Measurements from ENCODE around the gene VPS26B. TPM values are rescaled to one million over a fixed set of nuclear protein-coding genes. Genes with fewer than 3 reads are reported as not detected.
A peak's percentile ranks its signal among the peaks of the same experiment; 100 is the strongest.
"Not testable (repeated sequence)": the region's sequence is repeated elsewhere in the genome, so short reads cannot be mapped to it uniquely, and the experiment has no call there.

Gene VPS26B
- total RNA-seq (10 to 100 TPM; 12.2 to 21.8 (median 18.5) TPM), polyA plus RNA-seq (10 to 100 TPM; 14.0 to 34.8 (median 22.7) TPM)
- long read RNA-seq, donor 1, transcript VPS26B-201 (6 exons, 3,691 nt), result major isoform, 19 of 25 reads
- long read RNA-seq, donor 1, partial matches to known transcripts, result 6 of 25 reads
- long read RNA-seq, donor 1, other reads (novel, unspliced or antisense), result 0 of 25 reads
- long read RNA-seq, donor 2, transcript VPS26B-201 (6 exons, 3,691 nt), result major isoform, 104 of 127 reads
- long read RNA-seq, donor 2, partial matches to known transcripts, result 0 of 127 reads
- long read RNA-seq, donor 2, other reads (novel, unspliced or antisense), result 22 of 127 reads

GRCh38 chr11:134223836-134224709, at the start of gene VPS26B, which contains the start of gene NCAPD3:
Gene VPS26B (plus strand): TSS chr11:134224671. CDS start chr11:134225123, 452 bp downstream.
Gene NCAPD3 (minus strand): TSS chr11:134223967. CDS start chr11:134223926, 41 bp downstream.
- Histone ChIP-seq H3K9me3 (no peaks in the 10 kb centered on the region), H3K4me1 (peaks cover 24% of the 10 kb centered on the region), H3K27me3 (ENCODE audit: insufficient read depth in 3 of 3, low read length in 2 of 3) (no peaks in the 10 kb centered on the region), H3K36me3 (ENCODE audit: insufficient read depth in 1 of 2, low read depth in 1 of 2) (peaks cover 0 to 29% of the 10 kb centered on the region in 2 donors), H3K27ac (peak within 1 kb of the TSS; percentile 97), H3K4me3 (peak within 1 kb of the TSS; percentile 88)
- no peak for TF ChIP-seq CTCF (IDR thresholded peaks at IDR 0.05)
- intact Hi-C loops (cut with DNase I), result no loop called here
- ATAC-seq (peak; percentile 92 to 94 (median 94)), DNase-seq (peak; percentile 97 to 98)
- WGBS, 3 donors, result 0 to 1% (median 0%) methylated on average over 74 to 89 of the region's 89 CpGs

GRCh38 chr11:134176284-134176683, 48.2 kb upstream of the VPS26B start:
- WGBS, 3 donors, result 93 to 96% (median 95%) methylated on average over 13 of the region's 13 CpGs
- H3K36me3 ChIP-seq (ENCODE audit: insufficient read depth in 1 of 2, low read depth in 1 of 2), result peaks cover 4 to 82% of the 10 kb centered on the region in 2 donors

GRCh38 chr11:134178032-134178674, 46.3 kb upstream of the VPS26B start:
- intact Hi-C loops (cut with DNase I), result no loop called here
- no peak for TF ChIP-seq CTCF (IDR thresholded peaks at IDR 0.05)
- ATAC-seq, result no peak
- H3K4me3 ChIP-seq, result no peak overlapping the region
- peaks cover 4 to 78% of the 10 kb centered on the region in 2 donors for H3K36me3 ChIP-seq (ENCODE audit: insufficient read depth in 1 of 2, low read depth in 1 of 2)
- no peaks in the 10 kb centered on the region for H3K9me3 ChIP-seq
- WGBS, 3 donors, result 74 to 84% (median 77%) methylated on average over 5 of the region's 5 CpGs
- no peaks in the 10 kb centered on the region for H3K4me1 ChIP-seq
- H3K27me3 ChIP-seq (ENCODE audit: insufficient read depth in 3 of 3, low read length in 2 of 3), result no peaks in the 10 kb centered on the region
- no peak for DNase-seq
- no peak overlapping the region for H3K27ac ChIP-seq

More at GRCh38 chr11:134176284-134176683, 48.2 kb upstream of the VPS26B start:
- no peaks in the 10 kb centered on the region for H3K27me3 ChIP-seq (ENCODE audit: insufficient read depth in 3 of 3, low read length in 2 of 3)
- no peak for TF ChIP-seq CTCF (IDR thresholded peaks at IDR 0.05)
- H3K27ac ChIP-seq, result no peak overlapping the region
- intact Hi-C loops (cut with DNase I), result no loop called here
- no peak for ATAC-seq
- no peak for DNase-seq
- H3K9me3 ChIP-seq, result no peaks in the 10 kb centered on the region
- no peak overlapping the region for H3K4me3 ChIP-seq
- H3K4me1 ChIP-seq, result no peaks in the 10 kb centered on the region

GRCh38 chr11:134181707-134182106, 42.8 kb upstream of the VPS26B start:
- H3K4me1 ChIP-seq, result no peaks in the 10 kb centered on the region
- no peak for TF ChIP-seq CTCF (IDR thresholded peaks at IDR 0.05)
- no peaks in the 10 kb centered on the region for H3K27me3 ChIP-seq (ENCODE audit: insufficient read depth in 3 of 3, low read length in 2 of 3)
- H3K9me3 ChIP-seq, result no peaks in the 10 kb centered on the region
- no peak overlapping the region for H3K4me3 ChIP-seq
- H3K36me3 ChIP-seq (ENCODE audit: insufficient read depth in 1 of 2, low read depth in 1 of 2), result peaks cover 0 to 81% of the 10 kb centered on the region in 2 donors
- peak in 2 of 4 donors; percentile 59 to 65 for ATAC-seq
- 66 to 86% (median 72%) methylated on average over 4 of the region's 4 CpGs for WGBS, 3 donors
- peak in 1 of 2 donors; percentile 39 for DNase-seq
- no peak overlapping the region for H3K27ac ChIP-seq
- intact Hi-C loops (cut with DNase I), result no loop called here

- DNase-seq; intact Hi-C loops (cut with DNase I); H3K4me3 ChIP-seq; H3K4me1 ChIP-seq; H3K27ac ChIP-seq; H3K9me3 ChIP-seq; H3K27me3 ChIP-seq (ENCODE audit: insufficient read depth in 3 of 3, low read length in 2 of 3); ATAC-seq: not testable (repeated sequence)
- WGBS, 3 donors, result 95 to 99% (median 96%) methylated on average over 8 of the region's 8 CpGs
- peaks cover 8 to 92% of the 10 kb centered on the region in 2 donors for H3K36me3 ChIP-seq (ENCODE audit: insufficient read depth in 1 of 2, low read depth in 1 of 2)
These were observed 36.4 kb upstream of the VPS26B start for GRCh38 chr11:134188092-134188491.
